DND-41 (cell line): ENCODE data around the gene AHNAK.

Experiments used
- ATAC-seq: fragments of 200-7000 bp; cut with Tn5 transposase; 3 replicates; pipeline ENCODE4 v1.9.1; 2021; ENCODE audit warnings: low read depth; ENCODE audit not compliant: insufficient read depth
- DNase-seq: peaks from one replicate; pipeline ENCODE4 v3.0.0-alpha.2; 2020
- H2AFZ ChIP-seq: 2 replicates; pipeline ENCODE4 v1.6.0; 2012; ENCODE audit warnings: low read depth, low read length
- H3K27ac ChIP-seq: 2 replicates; pipeline ENCODE4 v1.5.1; 2012; ENCODE audit warnings: low read length, inconsistent platforms
- H3K27me3 ChIP-seq: fragments of 200-600 bp; sonication (generic); 2 replicates; pipeline ENCODE4 v1.6.0; 2012; ENCODE audit warnings: low read length, mild to moderate bottlenecking, inconsistent platforms; ENCODE audit not compliant: insufficient read depth, poor library complexity
- H3K36me3 ChIP-seq: 2 replicates; pipeline ENCODE4 v1.5.1; 2012; ENCODE audit warnings: low read length, inconsistent platforms; ENCODE audit not compliant: insufficient read depth
- H3K4me1 ChIP-seq: 2 replicates; pipeline ENCODE4 v1.5.1; 2012; ENCODE audit warnings: mild to moderate bottlenecking, low read length; ENCODE audit not compliant: insufficient read depth
- H3K4me2 ChIP-seq: 2 replicates; pipeline ENCODE4 v1.6.0; 2012; ENCODE audit warnings: mild to moderate bottlenecking, moderate library complexity, low read length, inconsistent platforms; ENCODE audit not compliant: insufficient read depth
- H3K4me3 ChIP-seq, 2 experiments: fragments of 200-600 bp in 1 of 2; shearing (Covaris generic) in 1 of 2; 2 replicates each; pipeline ENCODE4 v1.5.1; 2012 to 2016; ENCODE audit warnings: inconsistent platforms in 2 of 2, low read length in 2 of 2, mild to moderate bottlenecking in 2 of 2, low read depth in 1 of 2, moderate library complexity in 1 of 2
- H3K79me2 ChIP-seq: 2 replicates; pipeline ENCODE4 v1.6.0; 2012; ENCODE audit warnings: low read length, inconsistent platforms; ENCODE audit not compliant: insufficient read depth
- H3K9ac ChIP-seq: 2 replicates; pipeline ENCODE4 v1.6.0; 2012; ENCODE audit warnings: low read depth, mild to moderate bottlenecking, inconsistent platforms, low read length, moderate library complexity
- H3K9me3 ChIP-seq: 2 replicates; pipeline ENCODE4 v1.5.1; 2012; ENCODE audit warnings: low read length, moderate library complexity, mild to moderate bottlenecking, inconsistent platforms; ENCODE audit not compliant: insufficient read depth, severe bottlenecking
- H4K20me1 ChIP-seq: 2 replicates; pipeline ENCODE4 v1.6.0; 2012; ENCODE audit warnings: low read length; ENCODE audit not compliant: insufficient read depth
- EZH2 ChIP-seq: IDR thresholded peaks from 3 replicates; pipeline ENCODE4 v1.6.1; 2012; ENCODE audit warnings: borderline replicate concordance, low read depth, mild to moderate bottlenecking, moderate library complexity, low read length, inconsistent platforms; ENCODE audit not compliant: severe bottlenecking
- TF ChIP-seq, protein P1 (sequence below): IDR thresholded peaks from 2 replicates; pipeline ENCODE4 v1.5.1; 2012; ENCODE audit warnings: borderline replicate concordance, low read length, moderate library complexity, mild to moderate bottlenecking; ENCODE audit not compliant: poor library complexity, severe bottlenecking; ENCODE audit errors: extremely low read depth

The AHNAK gene

DNA sequence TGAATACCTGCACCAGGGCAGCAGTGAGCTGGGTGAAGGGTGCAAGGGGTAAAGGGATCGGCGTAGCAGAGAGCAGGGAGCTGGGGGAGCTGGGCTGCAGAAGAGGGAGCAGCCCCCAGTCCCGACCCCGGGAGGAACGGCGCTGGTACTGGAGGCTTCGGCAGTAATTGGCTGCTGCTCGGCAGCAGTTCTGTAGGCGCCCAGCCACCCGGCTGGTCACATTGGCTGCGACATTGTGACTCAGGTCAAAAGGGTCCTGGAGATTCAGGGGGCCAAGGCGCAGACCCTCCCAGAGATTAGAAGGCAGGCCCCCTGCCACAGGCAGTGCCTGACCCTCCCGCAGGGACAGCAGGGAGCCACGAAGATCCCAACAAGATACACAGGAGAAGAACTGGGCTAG lies 29.2 kb upstream of the AHNAK start:
- peak overlapping the region; percentile 72; the same call in 1 of the 2 replicates for H3K9ac ChIP-seq
- peak overlapping the region; percentile 10; the same call in 1 of the 2 replicates for H3K27ac ChIP-seq
- H3K27me3 ChIP-seq: no peaks in the 10 kb centered on the region

DNA sequence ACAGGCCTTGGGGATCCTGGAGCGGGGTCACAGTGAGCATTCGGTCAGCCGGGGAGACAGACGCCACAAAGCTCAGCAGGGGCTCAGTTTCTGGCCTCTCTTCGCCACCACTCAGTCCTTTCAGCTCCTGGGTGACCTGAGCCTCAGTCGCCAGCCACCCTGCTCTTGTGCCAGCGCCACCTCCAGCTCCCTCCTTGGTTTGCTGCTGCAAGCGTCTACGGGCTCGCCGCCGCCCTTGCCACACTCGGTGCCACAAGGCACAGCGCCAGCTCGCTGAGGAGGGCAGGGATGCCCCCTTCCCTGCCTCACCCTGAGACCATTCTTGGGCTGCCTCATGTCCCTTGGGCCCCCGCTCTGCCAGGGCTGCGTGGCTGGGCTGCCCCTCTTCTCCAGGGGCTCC lies 28.6 kb upstream of the AHNAK start:
- H3K27ac ChIP-seq: peak overlapping the region; percentile 85
- ATAC-seq (no peak), DNase-seq (no peak)
- H2AFZ ChIP-seq: peak overlapping the region; percentile 84
- peaks cover 60% of the 10 kb centered on the region for H3K79me2 ChIP-seq
- H3K27me3 ChIP-seq: no peaks in the 10 kb centered on the region
- peak overlapping the region; percentile 60 to 79; a peak in 3 of 4 replicates for H3K4me3 ChIP-seq
- TF ChIP-seq, protein P1, sequence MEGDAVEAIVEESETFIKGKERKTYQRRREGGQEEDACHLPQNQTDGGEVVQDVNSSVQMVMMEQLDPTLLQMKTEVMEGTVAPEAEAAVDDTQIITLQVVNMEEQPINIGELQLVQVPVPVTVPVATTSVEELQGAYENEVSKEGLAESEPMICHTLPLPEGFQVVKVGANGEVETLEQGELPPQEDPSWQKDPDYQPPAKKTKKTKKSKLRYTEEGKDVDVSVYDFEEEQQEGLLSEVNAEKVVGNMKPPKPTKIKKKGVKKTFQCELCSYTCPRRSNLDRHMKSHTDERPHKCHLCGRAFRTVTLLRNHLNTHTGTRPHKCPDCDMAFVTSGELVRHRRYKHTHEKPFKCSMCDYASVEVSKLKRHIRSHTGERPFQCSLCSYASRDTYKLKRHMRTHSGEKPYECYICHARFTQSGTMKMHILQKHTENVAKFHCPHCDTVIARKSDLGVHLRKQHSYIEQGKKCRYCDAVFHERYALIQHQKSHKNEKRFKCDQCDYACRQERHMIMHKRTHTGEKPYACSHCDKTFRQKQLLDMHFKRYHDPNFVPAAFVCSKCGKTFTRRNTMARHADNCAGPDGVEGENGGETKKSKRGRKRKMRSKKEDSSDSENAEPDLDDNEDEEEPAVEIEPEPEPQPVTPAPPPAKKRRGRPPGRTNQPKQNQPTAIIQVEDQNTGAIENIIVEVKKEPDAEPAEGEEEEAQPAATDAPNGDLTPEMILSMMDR: no peak
- no peak for TF ChIP-seq EZH2
- H3K36me3 ChIP-seq: peaks cover 73% of the 10 kb centered on the region
- H3K4me1 ChIP-seq: peaks cover 51% of the 10 kb centered on the region
- H3K9ac ChIP-seq: peak overlapping the region; percentile 72
- H3K4me2 ChIP-seq: peak overlapping the region; percentile 91
- no peaks in the 10 kb centered on the region for H3K9me3 ChIP-seq
- H4K20me1 ChIP-seq: peaks cover 29% of the 10 kb centered on the region; the same call in 1 of the 2 replicates

More for the DNA sequence above, 29.2 kb upstream of the AHNAK start:
- peak overlapping the region in 1 of 2 experiments; percentile 79; a peak in 1 of 4 replicates for H3K4me3 ChIP-seq
- DNase-seq (no peak), ATAC-seq (no peak)
- H3K4me2 ChIP-seq: peak overlapping the region; percentile 91; the same call in 1 of the 2 replicates
- H3K4me1 ChIP-seq: peaks cover 44% of the 10 kb centered on the region
- no peak overlapping the region for H2AFZ ChIP-seq
- TF ChIP-seq, protein P1: no peak
- TF ChIP-seq EZH2: no peak
- H3K36me3 ChIP-seq: peaks cover 69% of the 10 kb centered on the region
- no peaks in the 10 kb centered on the region for H3K9me3 ChIP-seq
- peaks cover 23% of the 10 kb centered on the region for H4K20me1 ChIP-seq
- peaks cover 53% of the 10 kb centered on the region for H3K79me2 ChIP-seq

DNA sequence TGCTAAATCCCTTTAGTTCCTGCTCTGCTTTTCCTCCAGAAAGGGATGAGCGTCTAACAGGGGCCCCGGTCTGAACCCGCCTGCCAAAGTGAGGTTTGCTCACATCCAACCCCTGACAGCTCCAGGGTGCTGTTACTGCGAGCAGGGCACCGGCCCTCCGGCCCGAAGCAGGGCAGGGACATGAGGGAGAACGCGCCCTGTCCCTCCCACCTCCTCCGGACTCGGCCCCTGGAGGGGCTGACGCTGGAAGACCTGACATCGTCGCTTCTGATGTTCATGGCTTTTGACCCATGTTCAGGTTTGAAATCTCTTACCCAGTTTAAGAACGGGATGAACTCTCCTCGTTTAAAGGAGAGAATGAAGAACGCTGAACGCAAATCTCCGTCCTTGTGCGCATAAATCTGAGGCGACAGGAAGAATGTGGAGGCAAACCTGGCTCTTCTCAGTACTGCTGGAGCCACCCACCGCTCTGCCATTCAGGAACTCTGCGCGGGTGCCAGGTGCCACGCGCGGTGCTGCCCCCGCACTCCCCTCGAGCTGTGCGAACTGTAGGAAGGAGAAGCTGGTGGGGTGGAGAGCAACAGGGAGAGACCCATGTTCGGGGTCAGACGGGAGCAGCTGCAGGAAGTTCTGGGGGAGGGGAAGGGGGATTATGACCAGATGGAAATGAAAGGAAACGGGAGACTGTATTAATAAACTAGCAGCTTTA lies 27.9 kb upstream of the AHNAK start:
- H3K27me3 ChIP-seq: no peaks in the 10 kb centered on the region
- H3K4me1 ChIP-seq: peaks cover 56% of the 10 kb centered on the region
- ATAC-seq (peak; percentile 34), DNase-seq (peak; percentile 44)
- peak overlapping the region; percentile 91 for H3K4me2 ChIP-seq
- H3K4me3 ChIP-seq: peak overlapping the region; percentile 60 to 79
- H3K79me2 ChIP-seq: peaks cover 66% of the 10 kb centered on the region
- no peaks in the 10 kb centered on the region for H3K9me3 ChIP-seq
- H2AFZ ChIP-seq: peak overlapping the region; percentile 84
- peak overlapping the region; percentile 72 for H3K9ac ChIP-seq
- peak overlapping the region; percentile 85 for H3K27ac ChIP-seq
- peaks cover 32% of the 10 kb centered on the region; the same call in 1 of the 2 replicates for H4K20me1 ChIP-seq
- TF ChIP-seq EZH2: no peak
- TF ChIP-seq, protein P1: no peak
- peaks cover 74% of the 10 kb centered on the region for H3K36me3 ChIP-seq
